HG02571 (cell line): ENCODE measurements around the gene PPARGC1A.

Source experiments
- ATAC-seq: cut with Tn5 transposase; IDR thresholded peaks from one replicate; pipeline ENCODE4 v1.9.1; 2021; ENCODE audit warnings: mild to moderate bottlenecking, moderate library complexity; ENCODE audit not compliant: unreplicated experiment

Gene PPARGC1A

GRCh38 chr4:23839279-23839678 lies 50.6 kb downstream of the PPARGC1A start:
- no peak for ATAC-seq

GRCh38 chr4:23838607-23839006 lies 51.2 kb downstream of the PPARGC1A start:
- no peak for ATAC-seq

GRCh38 chr4:23838131-23838530 lies 51.7 kb downstream of the PPARGC1A start:
- no peak for ATAC-seq

- no peak for ATAC-seq
Measured at GRCh38 chr4:23837371-23837770, 52.5 kb downstream of the PPARGC1A start.

- no peak for ATAC-seq
Measured at GRCh38 chr4:23835774-23836478, 53.9 kb downstream of the PPARGC1A start.

- ATAC-seq, result no peak
Measured at GRCh38 chr4:23828779-23829178, 61.1 kb downstream of the PPARGC1A start.

- ATAC-seq, result no peak
Measured at GRCh38 chr4:23828020-23828715, 61.7 kb downstream of the PPARGC1A start.

GRCh38 chr4:23822181-23822580 lies 67.7 kb downstream of the PPARGC1A start:
- ATAC-seq, result no peak

GRCh38 chr4:23819041-23819511 lies 70.8 kb downstream of the PPARGC1A start:
- no peak for ATAC-seq

- no peak for ATAC-seq
Measured at GRCh38 chr4:23818097-23818885, 71.6 kb downstream of the PPARGC1A start.

GRCh38 chr4:23814996-23815660 lies 74.7 kb downstream of the PPARGC1A start:
- ATAC-seq, result no peak

GRCh38 chr4:23814587-23814986 lies 75.3 kb downstream of the PPARGC1A start:
- no peak for ATAC-seq

- ATAC-seq, result no peak
Measured at GRCh38 chr4:23811161-23811560, 78.7 kb downstream of the PPARGC1A start.

GRCh38 chr4:23805450-23805851 lies 84.4 kb downstream of the PPARGC1A start:
- no peak for ATAC-seq

GRCh38 chr4:23789762-23790161 lies 100.1 kb downstream of the PPARGC1A start:
- ATAC-seq, result no peak

GRCh38 chr4:23788460-23788859 lies 101.4 kb downstream of the PPARGC1A start:
- ATAC-seq, result no peak

GRCh38 chr4:23788027-23788426 lies 101.8 kb downstream of the PPARGC1A start:
- no peak for ATAC-seq

GRCh38 chr4:23782778-23783437 lies 106.9 kb downstream of the PPARGC1A start:
- ATAC-seq, result no peak

- ATAC-seq, result no peak
Measured at GRCh38 chr4:23779839-23780238, 110.0 kb downstream of the PPARGC1A start.

GRCh38 chr4:23779422-23779821 lies 110.4 kb downstream of the PPARGC1A start:
- ATAC-seq, result no peak

- ATAC-seq, result no peak
Measured at GRCh38 chr4:23775694-23776093, 114.2 kb downstream of the PPARGC1A start.
